DOHH2 (cell line): ENCODE results near the gene PAPOLA.

Experiments used
- H3F3A ChIP-seq: fragments of 200-600 bp; sonication (generic), shearing (Covaris generic); 2 replicates; pipeline ENCODE4 v1.6.0; 2016; ENCODE audit warnings: antibody characterized with exemption, mild to moderate bottlenecking; ENCODE audit not compliant: control insufficient read depth, insufficient read depth
- H3K27ac ChIP-seq: fragments of 200-600 bp; sonication (generic); 2 replicates; pipeline ENCODE4 v1.5.1; 2014; ENCODE audit warnings: low read depth, mild to moderate bottlenecking, low read length, moderate library complexity
- H3K27me3 ChIP-seq: fragments of 200-600 bp; sonication (generic); 2 replicates; pipeline ENCODE4 v1.6.1; 2014; ENCODE audit warnings: mild to moderate bottlenecking, low read length, mixed read lengths; ENCODE audit not compliant: control insufficient read depth
- H3K36me3 ChIP-seq: fragments of 200-600 bp; sonication (generic); 2 replicates; pipeline ENCODE4 v1.6.1; 2014; ENCODE audit warnings: mild to moderate bottlenecking, low read length, moderate library complexity, mixed read lengths; ENCODE audit not compliant: control insufficient read depth
- H3K4me1 ChIP-seq: fragments of 200-600 bp; sonication (generic); 2 replicates; pipeline ENCODE4 v1.6.1; 2014; ENCODE audit warnings: mild to moderate bottlenecking, low read length, mixed read lengths; ENCODE audit not compliant: control insufficient read depth
- H3K4me2 ChIP-seq: fragments of 200-600 bp; sonication (generic); 2 replicates; pipeline ENCODE4 v1.6.0; 2014; ENCODE audit warnings: mild to moderate bottlenecking, low read length, moderate library complexity
- H3K4me3 ChIP-seq: fragments of 200-600 bp; sonication (generic); 2 replicates; pipeline ENCODE4 v1.5.1; 2014; ENCODE audit warnings: mild to moderate bottlenecking, low read length, mixed read lengths
- H3K79me2 ChIP-seq: fragments of 200-600 bp; sonication (generic); 2 replicates; pipeline ENCODE4 v1.6.1; 2014; ENCODE audit warnings: mild to moderate bottlenecking, low read length, mixed read lengths; ENCODE audit not compliant: control insufficient read depth
- H3K9me2 ChIP-seq: fragments of 200-600 bp; sonication (generic); replicated peaks from 2 replicates; pipeline ENCODE4 v1.6.1; 2014; ENCODE audit warnings: mild to moderate bottlenecking, low read length, mixed read lengths; ENCODE audit not compliant: control insufficient read depth
- H3K9me3 ChIP-seq: fragments of 200-600 bp; sonication (generic); 2 replicates; pipeline ENCODE4 v1.6.1; 2014; ENCODE audit warnings: antibody characterized with exemption, low read length, mixed read lengths; ENCODE audit not compliant: control insufficient read depth, insufficient read depth
- H4K20me1 ChIP-seq: fragments of 200-600 bp; sonication (generic); 2 replicates; pipeline ENCODE4 v1.6.0; 2014; ENCODE audit warnings: low read depth, mild to moderate bottlenecking, antibody characterized with exemption, low read length, moderate library complexity; ENCODE audit not compliant: control insufficient read depth, insufficient read depth
- EZH2phosphoT487 ChIP-seq: fragments of 200-600 bp; sonication (generic); IDR thresholded peaks from 2 replicates; pipeline ENCODE4 v1.6.1; 2017; ENCODE audit warnings: borderline replicate concordance, mild to moderate bottlenecking, antibody characterized with exemption, low read length, moderate library complexity, mixed read lengths
- TF ChIP-seq, protein P1 (sequence below): fragments of 200-600 bp; sonication (generic); IDR thresholded peaks from one replicate; pipeline ENCODE4 v1.5.1; 2014; ENCODE audit warnings: antibody characterized with exemption, mild to moderate bottlenecking, low read depth, low read length; ENCODE audit not compliant: poor library complexity, severe bottlenecking

The PAPOLA gene

DNA sequence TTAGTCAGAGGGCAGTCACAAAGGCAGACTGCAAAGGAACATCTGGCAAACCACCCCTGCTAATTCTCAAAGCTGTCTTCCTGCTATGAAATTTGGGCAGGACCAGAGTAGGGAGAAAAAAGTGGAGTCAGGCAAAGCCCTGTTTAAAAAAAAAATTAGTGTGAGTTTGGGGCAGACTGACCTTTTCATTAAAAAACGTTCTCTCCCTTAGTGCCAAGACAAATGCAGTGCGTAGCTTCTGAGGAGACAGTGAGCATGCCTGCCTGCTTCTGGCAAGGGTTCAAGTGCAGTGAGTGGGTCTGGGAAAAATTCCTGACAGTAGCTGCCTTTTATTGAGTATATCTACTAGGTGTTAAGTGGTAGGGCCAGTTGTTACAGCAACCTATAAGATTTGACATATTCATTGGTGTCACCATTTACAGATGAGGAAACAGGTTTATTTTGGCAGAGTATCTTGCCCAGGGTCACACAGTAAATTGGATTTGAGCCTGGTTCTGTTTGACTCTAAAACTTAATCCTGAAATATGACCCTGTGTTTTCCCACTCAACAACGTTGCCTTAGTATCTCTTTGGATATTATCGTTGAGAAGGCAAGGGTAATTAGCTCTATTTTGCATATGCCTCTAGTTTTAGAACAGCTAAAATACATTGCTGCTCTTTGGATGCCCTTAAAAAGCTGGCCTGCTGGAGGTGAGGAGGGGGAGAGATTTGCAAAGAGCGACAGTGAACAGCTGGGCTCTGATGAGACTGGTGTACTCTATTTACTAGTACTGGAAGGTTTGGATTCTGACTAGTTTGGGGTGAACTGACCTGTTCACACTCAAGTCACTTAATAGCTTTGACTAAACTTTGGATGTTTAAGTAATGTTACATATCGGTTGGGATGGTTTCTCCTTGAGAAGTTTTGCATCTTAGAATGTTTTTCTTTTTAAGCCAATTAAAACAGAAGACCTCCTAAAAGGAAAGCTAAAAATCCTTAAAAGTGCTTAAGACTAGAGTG is 72.8 kb downstream of the PAPOLA start:
- TF ChIP-seq, protein P1, sequence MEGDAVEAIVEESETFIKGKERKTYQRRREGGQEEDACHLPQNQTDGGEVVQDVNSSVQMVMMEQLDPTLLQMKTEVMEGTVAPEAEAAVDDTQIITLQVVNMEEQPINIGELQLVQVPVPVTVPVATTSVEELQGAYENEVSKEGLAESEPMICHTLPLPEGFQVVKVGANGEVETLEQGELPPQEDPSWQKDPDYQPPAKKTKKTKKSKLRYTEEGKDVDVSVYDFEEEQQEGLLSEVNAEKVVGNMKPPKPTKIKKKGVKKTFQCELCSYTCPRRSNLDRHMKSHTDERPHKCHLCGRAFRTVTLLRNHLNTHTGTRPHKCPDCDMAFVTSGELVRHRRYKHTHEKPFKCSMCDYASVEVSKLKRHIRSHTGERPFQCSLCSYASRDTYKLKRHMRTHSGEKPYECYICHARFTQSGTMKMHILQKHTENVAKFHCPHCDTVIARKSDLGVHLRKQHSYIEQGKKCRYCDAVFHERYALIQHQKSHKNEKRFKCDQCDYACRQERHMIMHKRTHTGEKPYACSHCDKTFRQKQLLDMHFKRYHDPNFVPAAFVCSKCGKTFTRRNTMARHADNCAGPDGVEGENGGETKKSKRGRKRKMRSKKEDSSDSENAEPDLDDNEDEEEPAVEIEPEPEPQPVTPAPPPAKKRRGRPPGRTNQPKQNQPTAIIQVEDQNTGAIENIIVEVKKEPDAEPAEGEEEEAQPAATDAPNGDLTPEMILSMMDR = no peak
- TF ChIP-seq EZH2phosphoT487 = no peak
- no peaks in the 10 kb centered on the region for H3K9me3 ChIP-seq
- H3K4me3 ChIP-seq = no peak overlapping the region
- H3K27ac ChIP-seq = no peak overlapping the region
- H3K36me3 ChIP-seq = no peaks in the 10 kb centered on the region; the same call in 1 of the 2 replicates
- peaks cover 10% of the 10 kb centered on the region; the same call in 1 of the 2 replicates for H3F3A ChIP-seq
- no peaks in the 10 kb centered on the region for H3K27me3 ChIP-seq
- H3K79me2 ChIP-seq = no peaks in the 10 kb centered on the region
- H3K9me2 ChIP-seq = no peaks in the 10 kb centered on the region
- peaks cover 2% of the 10 kb centered on the region; the same call in 1 of the 2 replicates for H4K20me1 ChIP-seq
- no peak overlapping the region for H3K4me2 ChIP-seq
- H3K4me1 ChIP-seq = peaks cover 34% of the 10 kb centered on the region

DNA sequence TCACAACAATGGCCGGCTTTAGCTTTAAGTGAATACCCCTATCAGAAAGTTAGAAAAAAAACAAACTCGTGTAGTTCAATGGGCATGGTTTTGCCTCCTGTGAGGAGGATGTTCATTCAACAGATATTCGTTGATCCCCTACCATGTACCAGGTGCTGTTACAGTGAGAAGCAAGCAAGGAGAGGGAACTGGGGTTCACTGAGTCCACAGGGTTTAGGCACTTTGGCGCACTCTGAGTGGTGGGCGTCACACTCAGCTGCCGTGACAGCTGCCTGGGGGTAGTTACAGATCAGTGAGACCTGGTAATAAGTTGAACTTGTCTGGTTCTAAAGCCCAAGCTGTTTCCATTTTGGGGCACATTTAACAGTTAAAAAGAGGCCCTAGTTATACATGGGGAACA is 74.2 kb downstream of the PAPOLA start:
- Histone ChIP-seq H3K9me2 (no peaks in the 10 kb centered on the region), H3K27ac (no peak overlapping the region), H3K27me3 (no peaks in the 10 kb centered on the region), H3K4me2 (no peak overlapping the region), H3K4me1 (peaks cover 34% of the 10 kb centered on the region), H3K9me3 (no peaks in the 10 kb centered on the region), H3K36me3 (no peaks in the 10 kb centered on the region), H3F3A (peaks cover 10% of the 10 kb centered on the region; the same call in 1 of the 2 replicates), H4K20me1 (peaks cover 2% of the 10 kb centered on the region; the same call in 1 of the 2 replicates), H3K4me3 (no peak overlapping the region), H3K79me2 (no peaks in the 10 kb centered on the region)
- TF ChIP-seq EZH2phosphoT487 = no peak
- TF ChIP-seq, protein P1 = no peak

DNA sequence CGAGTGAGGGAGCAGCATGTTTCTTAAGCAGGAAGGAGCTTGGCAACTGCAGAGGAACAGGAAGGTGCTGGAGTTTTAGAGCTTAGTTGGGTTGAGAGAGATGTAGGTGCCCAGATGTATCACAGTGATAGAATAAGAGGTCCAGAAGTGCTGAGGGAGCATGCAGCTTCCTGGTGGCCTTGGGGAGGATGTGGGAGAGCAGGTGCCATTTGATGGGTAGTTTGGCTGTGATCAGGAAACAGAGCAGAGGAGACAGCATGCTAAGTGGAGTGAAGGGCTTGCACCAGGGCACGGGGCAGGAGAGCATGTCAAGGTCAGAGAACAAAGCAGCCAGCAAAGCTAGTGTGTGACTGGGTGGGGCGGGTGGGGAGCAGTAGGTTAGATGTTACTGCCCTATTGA is 74.8 kb downstream of the PAPOLA start:
- Histone ChIP-seq H3K36me3 (no peaks in the 10 kb centered on the region), H3K4me3 (no peak overlapping the region), H3K9me3 (no peaks in the 10 kb centered on the region), H3F3A (peaks cover 10% of the 10 kb centered on the region; the same call in 1 of the 2 replicates), H3K27me3 (no peaks in the 10 kb centered on the region), H3K4me2 (no peak overlapping the region), H3K4me1 (peaks cover 37% of the 10 kb centered on the region), H3K79me2 (no peaks in the 10 kb centered on the region), H3K9me2 (no peaks in the 10 kb centered on the region), H3K27ac (no peak overlapping the region), H4K20me1 (no peaks in the 10 kb centered on the region; the same call in 1 of the 2 replicates)
- TF ChIP-seq, protein P1 = no peak
- no peak for TF ChIP-seq EZH2phosphoT487
